ENCODE measurements around the gene GSS. TPM values are rescaled to one million over a fixed set of nuclear protein-coding genes. Genes with fewer than 3 reads are reported as not detected.

Gene GSS
- 10 to 100 TPM; 48.0 to 50.3 TPM for total RNA-seq

DNA sequence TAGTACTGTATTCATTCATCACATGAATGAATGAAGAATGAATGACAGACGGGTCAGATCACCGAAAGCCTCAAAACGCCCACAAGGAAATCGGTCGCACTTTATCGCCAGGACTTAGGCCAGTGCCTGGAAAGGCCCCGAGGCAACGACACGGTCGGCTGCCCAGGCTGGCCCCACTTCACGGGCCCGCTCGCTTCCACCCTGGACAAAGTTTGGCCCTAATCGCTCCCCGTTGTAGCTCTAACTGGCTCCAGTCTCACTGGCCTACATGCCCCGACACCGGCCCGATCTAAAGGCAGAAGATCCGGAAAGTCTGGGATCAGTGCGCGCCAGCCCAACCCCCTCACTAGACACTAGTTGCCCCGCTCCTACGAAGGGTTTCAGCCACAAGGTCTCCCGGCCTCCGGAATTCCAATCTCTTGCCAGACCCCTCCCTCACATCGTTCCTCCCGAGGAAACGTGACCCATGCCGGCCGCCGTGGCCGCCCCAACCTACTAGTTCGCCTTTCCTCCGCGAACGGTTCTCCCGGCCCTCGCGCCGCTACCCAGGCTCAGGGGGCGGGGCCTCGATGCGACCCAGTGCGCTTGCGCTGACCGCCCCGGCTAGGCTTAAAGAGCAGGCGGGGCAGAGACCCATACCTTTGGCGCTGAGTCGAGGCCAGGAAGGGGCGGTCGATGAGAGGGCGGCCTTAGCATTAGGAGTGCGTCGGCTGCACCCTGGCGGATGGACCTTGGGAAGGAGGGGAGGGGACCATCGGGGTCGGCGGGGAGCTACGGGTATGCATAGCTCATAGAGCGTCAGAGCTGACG, at the start of gene GSS, which contains the start of gene MYH7B:
Gene GSS (minus strand): TSS at position 576 of the 810 bp plus-strand sequence. CDS start 3,954 bp downstream, outside the sequence.
Gene MYH7B (plus strand): TSS at position 638 of the 810 bp plus-strand sequence. CDS start 22,138 bp downstream, outside the sequence.
- Mint-ChIP-seq H3K27me3 (no peaks in the 10 kb centered on the region), H3K27ac (peak within 1 kb of the TSS; percentile 98), H3K4me1 (peaks cover 17% of the 10 kb centered on the region), H3K9me3 (no peaks in the 10 kb centered on the region), H3K4me3 (peak within 1 kb of the TSS; percentile 99), H3K36me3 (peaks cover 7% of the 10 kb centered on the region)
- DNase-seq = peak; percentile 98

DNA sequence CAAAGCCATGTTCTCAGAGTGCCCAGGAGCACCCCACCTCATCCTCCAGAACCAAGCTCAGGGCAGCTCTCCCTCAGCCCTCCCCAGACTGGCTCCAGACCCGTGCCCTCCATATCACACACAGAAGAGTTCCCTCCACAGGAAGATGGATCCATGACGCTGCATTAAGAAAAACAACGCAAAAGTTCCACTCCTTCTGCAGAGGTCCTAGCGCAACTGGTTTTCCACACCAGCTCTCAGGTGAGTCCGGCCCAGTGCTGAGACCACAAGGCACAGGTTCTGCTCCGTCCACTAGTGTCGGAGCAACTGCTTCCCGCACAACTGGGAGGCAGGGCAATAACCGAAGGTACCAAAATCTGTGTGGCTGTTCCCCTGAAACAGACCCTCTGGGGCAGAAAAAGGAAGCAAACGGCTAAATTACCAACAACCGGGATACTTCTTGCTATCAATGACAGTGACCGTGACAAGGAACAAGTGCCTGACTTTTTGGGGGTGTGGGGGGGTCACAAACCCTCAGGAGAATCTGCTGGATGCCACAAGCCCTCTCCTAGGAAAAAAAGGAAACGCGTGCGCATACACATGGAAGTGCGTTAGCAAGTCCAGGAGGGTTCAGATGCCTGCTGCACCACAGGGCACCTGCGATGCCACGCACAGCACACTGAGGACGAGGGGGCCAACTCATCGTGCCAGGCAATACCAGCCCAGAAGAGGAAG, 49.3 kb upstream of the GSS start:
- no peak overlapping the region for H3K4me3 Mint-ChIP-seq
- H3K4me1 Mint-ChIP-seq = no peaks in the 10 kb centered on the region
- peaks cover 12% of the 10 kb centered on the region for H3K36me3 Mint-ChIP-seq
- no peaks in the 10 kb centered on the region for H3K9me3 Mint-ChIP-seq
- H3K27me3 Mint-ChIP-seq = no peaks in the 10 kb centered on the region
- H3K27ac Mint-ChIP-seq = no peak overlapping the region
- no peak for DNase-seq

DNA sequence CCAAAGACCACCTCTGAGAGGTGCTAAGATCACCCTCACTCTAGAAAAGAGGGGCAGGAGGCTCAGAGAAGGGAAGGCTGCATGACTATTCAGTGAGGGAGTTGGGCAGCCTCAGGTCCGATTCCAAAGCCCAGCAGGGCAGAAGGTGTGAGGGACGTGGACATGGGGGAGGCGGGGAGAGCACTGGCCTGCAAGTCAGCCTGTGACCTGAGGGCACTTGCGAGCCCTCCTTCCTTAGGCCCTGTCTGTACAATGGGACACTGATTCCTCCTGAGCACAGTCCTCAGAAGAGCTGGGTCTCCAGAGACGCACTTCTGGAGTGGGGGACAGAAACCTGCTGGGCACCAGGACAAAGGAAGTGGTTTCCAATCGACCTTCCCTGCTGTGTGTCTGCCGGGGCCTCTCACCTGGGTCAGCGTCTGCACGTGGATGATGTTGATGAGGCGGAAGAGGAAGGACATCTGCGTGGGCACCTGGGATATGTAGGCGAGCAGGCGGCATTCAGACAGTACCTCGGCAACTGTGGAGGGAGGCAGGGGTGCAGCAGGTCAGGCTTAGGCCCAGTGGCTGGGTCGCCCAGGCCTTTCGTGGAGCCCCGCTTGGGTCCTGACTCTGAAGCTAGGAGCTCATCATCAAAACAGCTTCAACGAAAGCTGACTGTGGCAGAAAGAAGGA, 48.6 kb upstream of the GSS start:
- no peaks in the 10 kb centered on the region for H3K9me3 Mint-ChIP-seq
- H3K4me3 Mint-ChIP-seq = no peak overlapping the region
- no peak for DNase-seq
- no peaks in the 10 kb centered on the region for H3K27me3 Mint-ChIP-seq
- H3K27ac Mint-ChIP-seq = no peak overlapping the region
- H3K36me3 Mint-ChIP-seq = peaks cover 11% of the 10 kb centered on the region
- no peaks in the 10 kb centered on the region for H3K4me1 Mint-ChIP-seq

DNA sequence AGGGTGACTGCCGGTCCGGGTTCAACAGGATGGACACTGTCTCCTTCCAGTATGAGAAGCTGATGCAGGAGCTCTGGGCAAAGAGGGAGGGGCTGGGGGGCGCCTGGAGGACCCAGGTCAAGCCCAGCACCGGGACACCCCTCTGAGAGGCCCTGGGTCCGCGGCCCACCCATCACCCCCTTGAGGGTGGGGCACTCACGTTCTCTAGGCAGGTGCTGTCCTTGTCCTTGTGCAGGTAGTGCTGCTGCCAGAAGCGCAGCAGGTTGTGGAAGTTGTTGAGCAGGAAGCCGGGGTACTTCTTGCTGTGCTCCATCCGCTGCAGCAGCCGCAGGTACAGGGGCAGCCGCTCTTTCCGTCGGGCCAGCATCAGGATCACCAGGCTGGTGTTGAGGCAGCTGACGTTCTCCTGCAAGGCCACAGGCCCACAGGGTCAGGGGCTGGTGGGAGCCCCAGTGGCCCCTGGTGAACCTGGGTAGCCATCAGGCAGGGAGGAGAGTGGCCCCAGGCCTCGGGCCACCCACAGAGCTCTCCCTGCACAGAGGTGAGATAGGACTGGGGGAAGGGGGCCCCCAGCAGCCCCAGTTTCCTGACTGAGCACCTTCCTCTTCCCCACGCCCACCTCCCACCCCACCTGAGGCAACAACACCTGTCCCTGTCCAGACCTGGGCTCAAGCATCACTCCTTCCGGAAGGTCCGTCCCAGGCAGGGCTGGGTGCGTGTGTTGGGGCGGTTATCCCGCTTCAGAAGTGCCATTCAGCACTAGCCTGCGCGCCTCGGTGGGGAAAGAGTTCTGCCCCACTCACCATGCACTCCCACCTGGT, 47.8 kb upstream of the GSS start:
- H3K9me3 Mint-ChIP-seq = no peaks in the 10 kb centered on the region
- H3K36me3 Mint-ChIP-seq = peaks cover 12% of the 10 kb centered on the region
- no peak for DNase-seq
- H3K4me3 Mint-ChIP-seq = no peak overlapping the region
- H3K27me3 Mint-ChIP-seq = no peaks in the 10 kb centered on the region
- H3K4me1 Mint-ChIP-seq = no peaks in the 10 kb centered on the region
- no peak overlapping the region for H3K27ac Mint-ChIP-seq

DNA sequence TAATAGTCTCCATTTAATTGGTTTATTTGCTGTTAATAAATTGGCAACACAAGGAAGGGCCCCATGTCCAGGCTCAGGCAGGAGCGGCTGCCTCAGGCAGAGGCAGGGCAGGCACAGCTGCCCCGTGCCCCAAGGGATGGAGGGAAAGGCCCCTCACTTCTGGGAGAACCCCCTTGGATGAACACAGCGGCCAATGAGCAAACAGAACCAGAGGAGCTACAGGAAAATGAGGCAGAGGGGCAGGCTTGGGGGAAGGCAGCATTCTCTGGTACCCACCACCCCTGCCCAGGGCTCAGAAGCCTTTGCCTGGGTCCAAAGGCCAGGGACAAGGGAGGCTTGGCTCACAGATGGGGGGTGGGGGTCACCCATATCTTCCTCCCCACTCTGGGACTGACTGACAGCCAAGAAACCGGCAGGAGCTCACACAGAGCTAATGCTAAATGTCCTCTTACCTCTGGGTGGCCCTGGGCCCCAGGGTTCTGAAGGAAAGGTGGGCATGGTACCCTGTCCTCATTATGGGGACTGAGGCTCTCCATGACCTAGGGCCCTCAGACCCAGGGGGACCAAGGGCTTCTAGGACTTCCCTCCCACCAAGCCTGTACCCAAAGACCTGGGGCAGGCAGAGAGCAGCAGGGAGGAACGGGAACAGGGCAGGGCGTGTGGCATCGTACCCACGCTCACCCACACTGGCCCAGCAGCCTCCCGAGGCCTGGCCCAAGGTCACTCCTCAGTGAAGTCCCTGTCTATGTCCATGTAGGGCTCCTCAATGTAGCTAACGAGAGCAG, 47.0 kb upstream of the GSS start:
- Mint-ChIP-seq H3K27ac (no peak overlapping the region), H3K4me1 (no peaks in the 10 kb centered on the region), H3K4me3 (no peak overlapping the region), H3K9me3 (no peaks in the 10 kb centered on the region), H3K27me3 (no peaks in the 10 kb centered on the region), H3K36me3 (peaks cover 13% of the 10 kb centered on the region)
- DNase-seq = no peak

DNA sequence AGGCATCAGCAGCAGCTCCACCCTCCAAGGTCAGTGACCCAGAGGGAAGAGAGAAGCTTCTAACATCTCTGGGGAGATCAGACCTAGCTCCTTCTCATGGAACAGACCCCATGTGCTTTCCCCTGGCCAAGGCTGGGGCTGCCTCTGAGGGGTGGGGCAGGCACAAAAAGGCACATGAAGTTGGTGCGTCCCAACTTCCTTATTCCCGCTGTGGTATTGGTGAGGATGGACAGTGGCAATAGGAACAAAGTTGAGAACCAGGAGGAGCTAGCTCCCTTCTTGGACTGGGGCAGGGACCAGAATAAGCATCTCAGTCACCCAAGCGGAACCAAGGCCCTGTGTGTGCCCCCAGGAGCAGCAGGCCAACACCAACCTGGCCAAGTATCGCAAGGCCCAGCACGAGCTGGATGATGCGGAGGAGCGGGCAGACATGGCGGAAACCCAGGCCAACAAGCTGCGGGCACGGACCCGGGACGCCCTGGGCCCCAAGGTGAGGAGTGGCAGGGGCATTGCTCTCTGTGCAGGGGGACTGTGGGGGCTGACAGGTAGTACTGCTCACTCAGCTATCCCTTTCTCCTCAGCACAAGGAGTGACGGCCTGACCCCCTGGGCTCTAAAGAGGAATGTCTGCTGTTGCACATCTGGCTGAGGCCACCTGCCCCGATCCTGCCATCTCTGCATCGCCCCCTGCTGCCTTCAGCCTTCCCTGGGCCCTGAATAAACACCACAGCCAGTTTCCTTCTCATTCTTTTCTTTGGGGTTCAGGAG, 46.2 kb upstream of the GSS start:
- Mint-ChIP-seq H3K4me1 (no peaks in the 10 kb centered on the region), H3K36me3 (peaks cover 15% of the 10 kb centered on the region), H3K4me3 (no peak overlapping the region), H3K27me3 (no peaks in the 10 kb centered on the region), H3K9me3 (no peaks in the 10 kb centered on the region), H3K27ac (no peak overlapping the region)
- DNase-seq = no peak

DNA sequence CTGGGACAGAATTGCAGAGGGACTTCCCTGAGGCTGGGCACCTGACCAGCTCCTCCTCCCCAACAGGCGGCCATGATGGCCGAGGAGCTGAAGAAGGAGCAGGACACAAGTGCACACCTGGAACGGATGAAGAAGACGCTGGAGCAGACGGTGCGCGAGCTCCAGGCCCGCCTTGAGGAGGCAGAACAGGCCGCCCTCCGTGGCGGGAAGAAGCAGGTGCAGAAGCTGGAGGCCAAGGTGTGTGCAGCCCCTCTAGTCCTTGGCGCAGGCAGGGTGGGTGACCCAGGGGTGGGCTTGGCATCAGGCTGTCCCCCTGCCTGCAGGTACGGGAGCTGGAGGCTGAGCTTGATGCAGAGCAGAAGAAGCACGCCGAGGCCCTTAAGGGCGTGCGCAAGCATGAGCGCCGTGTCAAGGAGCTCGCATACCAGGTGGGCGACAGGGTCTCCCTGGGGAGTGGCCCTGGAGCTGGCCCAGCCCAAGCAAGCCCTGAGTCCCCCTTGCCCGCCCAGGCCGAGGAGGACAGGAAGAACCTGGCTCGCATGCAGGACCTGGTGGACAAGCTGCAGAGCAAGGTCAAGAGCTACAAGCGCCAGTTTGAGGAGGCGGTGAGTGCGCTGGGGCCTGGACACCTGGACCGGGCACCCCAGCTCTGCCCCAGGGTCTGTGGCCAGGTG, 45.5 kb upstream of the GSS start:
- Mint-ChIP-seq H3K27me3 (no peaks in the 10 kb centered on the region), H3K4me1 (no peaks in the 10 kb centered on the region), H3K27ac (no peak overlapping the region), H3K36me3 (peaks cover 14% of the 10 kb centered on the region), H3K9me3 (no peaks in the 10 kb centered on the region), H3K4me3 (no peak overlapping the region)
- no peak for DNase-seq

DNA sequence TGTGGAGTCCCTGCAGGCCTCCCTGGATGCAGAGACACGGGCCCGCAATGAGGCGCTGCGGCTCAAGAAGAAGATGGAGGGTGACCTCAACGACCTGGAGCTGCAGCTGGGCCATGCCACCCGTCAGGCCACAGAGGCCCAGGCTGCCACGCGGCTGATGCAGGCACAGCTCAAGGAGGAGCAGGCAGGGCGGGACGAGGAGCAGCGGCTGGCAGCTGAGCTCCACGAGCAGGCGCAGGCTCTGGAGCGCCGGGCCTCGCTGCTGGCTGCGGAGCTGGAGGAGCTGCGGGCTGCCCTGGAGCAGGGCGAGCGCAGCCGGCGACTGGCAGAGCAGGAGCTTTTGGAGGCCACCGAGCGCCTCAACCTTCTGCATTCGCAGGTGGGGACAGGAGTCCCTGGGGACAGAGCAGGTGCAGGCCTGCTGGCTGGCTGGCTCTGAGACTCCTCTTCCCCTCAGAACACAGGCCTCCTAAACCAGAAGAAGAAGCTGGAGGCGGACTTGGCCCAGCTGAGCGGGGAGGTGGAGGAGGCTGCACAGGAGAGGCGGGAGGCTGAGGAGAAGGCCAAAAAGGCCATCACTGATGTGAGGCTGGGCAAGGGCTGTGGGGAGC, 44.8 kb upstream of the GSS start:
- no peaks in the 10 kb centered on the region for H3K27me3 Mint-ChIP-seq
- no peak overlapping the region for H3K4me3 Mint-ChIP-seq
- H3K27ac Mint-ChIP-seq = no peak overlapping the region
- no peaks in the 10 kb centered on the region for H3K9me3 Mint-ChIP-seq
- H3K36me3 Mint-ChIP-seq = peaks cover 14% of the 10 kb centered on the region
- no peak for DNase-seq
- H3K4me1 Mint-ChIP-seq = no peaks in the 10 kb centered on the region

DNA sequence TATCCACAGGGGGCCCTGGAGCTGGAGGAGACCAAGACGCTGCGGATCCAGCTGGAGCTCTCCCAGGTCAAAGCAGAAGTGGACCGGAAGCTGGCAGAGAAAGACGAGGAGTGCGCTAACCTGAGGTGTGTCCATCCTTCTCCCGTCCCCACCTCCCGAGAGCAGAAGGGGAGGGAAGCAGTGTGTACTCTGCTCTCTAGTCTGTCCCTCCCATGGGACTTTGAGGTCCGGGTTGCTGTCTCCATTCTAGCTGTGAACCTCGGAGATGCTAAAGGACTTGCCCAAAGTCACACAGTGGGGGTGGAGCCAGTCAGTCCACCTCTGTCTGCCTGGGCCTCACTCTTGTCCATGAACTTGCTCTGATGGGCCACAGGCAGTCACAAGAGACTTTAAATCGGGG, 44.2 kb upstream of the GSS start:
- Mint-ChIP-seq H3K27me3 (no peaks in the 10 kb centered on the region), H3K27ac (no peak overlapping the region), H3K4me3 (no peak overlapping the region), H3K4me1 (no peaks in the 10 kb centered on the region), H3K9me3 (no peaks in the 10 kb centered on the region), H3K36me3 (peaks cover 14% of the 10 kb centered on the region)
- no peak for DNase-seq

DNA sequence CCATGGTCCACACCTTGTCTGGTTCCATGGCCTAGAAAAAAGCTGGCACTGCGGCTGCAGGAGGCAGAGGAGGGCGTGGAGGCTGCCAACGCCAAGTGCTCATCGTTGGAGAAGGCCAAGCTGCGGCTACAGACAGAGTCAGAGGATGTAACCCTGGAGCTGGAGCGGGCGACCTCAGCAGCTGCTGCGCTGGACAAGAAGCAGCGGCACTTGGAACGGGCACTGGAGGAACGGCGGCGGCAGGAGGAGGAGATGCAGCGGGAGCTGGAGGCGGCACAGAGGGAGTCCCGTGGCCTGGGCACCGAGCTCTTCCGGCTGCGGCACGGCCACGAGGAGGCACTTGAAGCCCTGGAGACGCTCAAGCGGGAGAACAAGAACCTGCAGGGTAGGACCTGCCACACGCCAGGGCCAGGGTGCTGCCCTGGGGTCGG, 43.4 kb upstream of the GSS start:
- H3K4me1 Mint-ChIP-seq = no peaks in the 10 kb centered on the region
- no peaks in the 10 kb centered on the region for H3K27me3 Mint-ChIP-seq
- no peak for DNase-seq
- H3K9me3 Mint-ChIP-seq = no peaks in the 10 kb centered on the region
- peaks cover 12% of the 10 kb centered on the region for H3K36me3 Mint-ChIP-seq
- no peak overlapping the region for H3K27ac Mint-ChIP-seq
- no peak overlapping the region for H3K4me3 Mint-ChIP-seq

DNA sequence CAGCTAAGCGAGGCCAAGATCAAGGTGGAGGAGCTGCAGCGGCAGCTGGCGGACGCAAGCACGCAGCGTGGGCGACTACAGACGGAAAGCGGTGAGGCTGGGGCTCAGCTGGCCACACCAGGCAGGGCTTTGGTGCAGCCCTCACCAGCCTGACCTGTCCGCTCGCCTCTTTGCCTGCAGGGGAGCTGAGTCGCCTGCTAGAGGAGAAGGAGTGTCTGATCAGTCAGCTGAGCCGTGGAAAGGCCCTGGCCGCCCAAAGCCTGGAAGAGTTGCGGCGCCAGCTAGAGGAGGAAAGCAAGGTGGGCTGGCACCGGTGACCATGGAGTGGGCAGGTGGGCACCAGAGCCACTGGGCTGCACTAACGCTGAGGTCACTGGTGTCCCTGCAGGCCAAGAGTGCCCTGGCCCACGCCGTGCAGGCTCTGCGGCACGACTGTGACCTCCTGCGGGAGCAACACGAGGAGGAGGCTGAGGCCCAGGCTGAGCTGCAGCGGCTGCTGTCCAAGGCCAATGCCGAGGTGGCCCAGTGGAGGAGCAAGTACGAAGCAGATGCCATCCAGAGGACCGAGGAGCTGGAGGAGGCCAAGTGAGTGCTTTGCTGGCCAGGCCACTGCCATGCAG, 42.8 kb upstream of the GSS start:
- H3K4me1 Mint-ChIP-seq = no peaks in the 10 kb centered on the region
- no peak overlapping the region for H3K27ac Mint-ChIP-seq
- H3K27me3 Mint-ChIP-seq = no peaks in the 10 kb centered on the region
- H3K4me3 Mint-ChIP-seq = no peak overlapping the region
- H3K36me3 Mint-ChIP-seq = peaks cover 12% of the 10 kb centered on the region
- H3K9me3 Mint-ChIP-seq = no peaks in the 10 kb centered on the region
- no peak for DNase-seq

DNA sequence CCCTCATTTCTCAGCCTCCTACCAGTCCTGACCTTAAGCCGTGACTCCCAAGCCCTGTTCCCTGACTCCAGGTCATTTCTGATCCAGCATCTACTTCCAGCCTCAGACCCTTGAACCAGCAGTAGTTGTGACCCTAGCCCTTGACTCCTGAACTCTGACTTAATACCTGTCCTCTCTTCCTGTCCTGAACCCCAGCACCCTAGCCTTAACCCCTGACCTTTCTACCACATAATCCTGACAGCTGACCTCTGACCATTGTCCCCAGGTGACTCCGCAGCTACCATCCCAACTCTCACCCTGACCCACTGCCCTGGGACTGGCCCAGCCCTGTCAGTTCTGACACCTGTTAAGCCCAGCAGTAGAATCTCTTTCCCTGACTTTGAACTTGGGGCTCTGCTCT, 42.2 kb upstream of the GSS start:
- no peak for DNase-seq
- Mint-ChIP-seq H3K27ac (peak overlapping the region; percentile 50), H3K27me3 (no peaks in the 10 kb centered on the region), H3K36me3 (peaks cover 12% of the 10 kb centered on the region), H3K9me3 (no peaks in the 10 kb centered on the region), H3K4me1 (no peaks in the 10 kb centered on the region), H3K4me3 (no peak overlapping the region)

Measured in activated naive CD8-positive, alpha-beta T cell treated with anti-CD3 and anti-CD28 coated beads for 36 hours (primary cell).